Neuronal stem cell (in vitro differentiated cells): ENCODE data around the gene NEK11.

Experiments
- DNase-seq: peaks from one replicate; pipeline ENCODE4 v3.0.0-alpha.2; 2013; ENCODE audit warnings: low spot score
- H2AFZ ChIP-seq: one replicate; pipeline ENCODE4 v1.6.1; 2013; ENCODE audit warnings: mild to moderate bottlenecking, low read length, inconsistent platforms
- H2AK5ac ChIP-seq: 2 replicates; pipeline ENCODE4 v1.6.1; 2013; ENCODE audit warnings: low read depth, mild to moderate bottlenecking, inconsistent platforms, low read length, moderate library complexity, mixed read lengths
- H2BK120ac ChIP-seq: 2 replicates; pipeline ENCODE4 v1.6.1; 2013; ENCODE audit warnings: low read depth, mild to moderate bottlenecking, inconsistent platforms, low read length, moderate library complexity, mixed read lengths
- H2BK12ac ChIP-seq: one replicate; pipeline ENCODE4 v1.6.1; 2013; ENCODE audit warnings: low read length, inconsistent platforms
- H2BK15ac ChIP-seq: 2 replicates; pipeline ENCODE4 v1.6.1; 2013; ENCODE audit warnings: mild to moderate bottlenecking, low read length, inconsistent platforms, mixed read lengths
- H2BK5ac ChIP-seq: one replicate; pipeline ENCODE4 v1.6.1; 2013; ENCODE audit warnings: inconsistent platforms, mild to moderate bottlenecking, low read length, moderate library complexity
- H3K14ac ChIP-seq: one replicate; pipeline ENCODE4 v1.6.1; 2013; ENCODE audit warnings: low read length, inconsistent platforms
- H3K18ac ChIP-seq: 2 replicates; pipeline ENCODE4 v1.6.1; 2013; ENCODE audit warnings: low read length, inconsistent platforms
- H3K23ac ChIP-seq: 2 replicates; pipeline ENCODE4 v1.6.1; 2013; ENCODE audit warnings: low read depth, mild to moderate bottlenecking, mixed read lengths, low read length, inconsistent platforms; ENCODE audit not compliant: poor library complexity
- H3K27ac ChIP-seq: replicated peaks from 3 replicates; pipeline ENCODE4 v1.5.1; 2013; ENCODE audit warnings: low read length, inconsistent platforms
- H3K27me3 ChIP-seq, 3 experiments: 2 replicates each; pipeline ENCODE4 v1.6.1; 2013; ENCODE audit warnings: low read length in 3 of 3, mild to moderate bottlenecking in 2 of 3, inconsistent platforms in 1 of 3, low read depth in 1 of 3, mixed read lengths in 1 of 3, moderate library complexity in 1 of 3; ENCODE audit not compliant: control insufficient read depth in 3 of 3, insufficient read depth in 3 of 3
- H3K36me3 ChIP-seq, 2 donors: replicated peaks in 1 of 2; 2 replicates each; pipeline ENCODE4 v1.6.1; 2013; ENCODE audit warnings: low read length in 2 of 2; ENCODE audit not compliant: control insufficient read depth in 2 of 2, insufficient read depth in 2 of 2
- H3K4ac ChIP-seq: 2 replicates; pipeline ENCODE4 v1.6.1; 2013; ENCODE audit warnings: inconsistent platforms, mild to moderate bottlenecking, low read length, moderate library complexity
- H3K4me1 ChIP-seq, 2 donors: 1 replicate in 1 of 2; 2 replicates in 1 of 2; pipeline ENCODE4 v1.6.1; 2013; ENCODE audit warnings: low read length in 2 of 2, low read depth in 1 of 2; ENCODE audit not compliant: control insufficient read depth in 2 of 2, insufficient read depth in 1 of 2
- H3K4me2 ChIP-seq: one replicate; pipeline ENCODE4 v1.6.1; 2013; ENCODE audit warnings: mild to moderate bottlenecking, low read length, inconsistent platforms; ENCODE audit not compliant: insufficient read depth, poor library complexity, severe bottlenecking
- H3K4me3 ChIP-seq, 2 donors: 2 replicates each; pipeline ENCODE4 v1.5.1; 2013; ENCODE audit warnings: low read length in 2 of 2, mild to moderate bottlenecking in 2 of 2, inconsistent platforms in 1 of 2, moderate library complexity in 1 of 2
- H3K79me1 ChIP-seq: one replicate; pipeline ENCODE4 v1.6.1; 2013; ENCODE audit warnings: low read depth, mild to moderate bottlenecking, inconsistent platforms, low read length, moderate library complexity
- H3K9ac ChIP-seq: one replicate; pipeline ENCODE4 v1.6.1; 2013; ENCODE audit warnings: mild to moderate bottlenecking, low read depth, low read length, inconsistent platforms; ENCODE audit not compliant: poor library complexity
- H3K9me3 ChIP-seq, 2 donors: replicated peaks in 1 of 2; 2 replicates each; pipeline versions ENCODE3 to v1.6.1; 2013; ENCODE audit warnings: low read length in 2 of 2, mild to moderate bottlenecking in 2 of 2, inconsistent platforms in 1 of 2, low read depth in 1 of 2, mixed read lengths in 1 of 2, moderate library complexity in 1 of 2; ENCODE audit not compliant: control insufficient read depth in 2 of 2, insufficient read depth in 1 of 2
- H4K8ac ChIP-seq: one replicate; pipeline ENCODE4 v1.6.1; 2013; ENCODE audit warnings: low read depth, mild to moderate bottlenecking, inconsistent platforms, low read length, moderate library complexity
- H4K91ac ChIP-seq: one replicate; pipeline ENCODE4 v1.6.1; 2013; ENCODE audit warnings: low read length, low read depth, mild to moderate bottlenecking, inconsistent platforms; ENCODE audit not compliant: poor library complexity
- WGBS, 2 donors: extraction: QIAGEN DNeasy Blood & Tissue Kit; methylation state at CpG; one replicate each; pipeline ENCODE4 v1.1.7; 2013; ENCODE audit warnings: missing lambda C conversion rate in 2 of 2, mixed read lengths in 1 of 2; ENCODE audit not compliant: insufficient read length in 2 of 2, insufficient replicate concordance in 1 of 2; ENCODE audit errors: extremely low coverage in 2 of 2; 5-methylcytosine and 5-hydroxymethylcytosine counted together

NEK11 gene

DNA sequence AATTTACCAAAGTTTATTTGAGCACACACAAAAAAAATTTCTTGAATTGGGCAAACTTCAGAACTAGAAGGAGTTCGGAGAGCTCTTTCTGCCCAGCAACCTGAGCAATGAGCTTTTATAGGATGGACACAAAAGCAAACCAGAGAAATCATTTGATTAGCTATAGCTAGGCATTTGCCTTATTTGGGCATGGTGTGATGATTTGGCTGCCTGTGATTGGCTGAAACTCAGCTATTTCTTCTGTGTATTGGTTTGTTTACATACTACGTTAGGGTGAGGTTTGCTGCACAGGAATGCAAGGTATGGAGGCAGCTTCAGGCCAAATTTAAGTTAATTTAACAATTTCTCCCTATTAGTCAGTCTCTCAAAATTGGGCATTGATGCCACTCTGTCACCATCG is 65.1 kb downstream of the NEK11 start:
- no peak overlapping the region for H2BK5ac ChIP-seq
- H4K91ac ChIP-seq: no peak overlapping the region
- H2BK12ac ChIP-seq: no peak overlapping the region
- H3K4me3 ChIP-seq: no peak overlapping the region
- H3K4me1 ChIP-seq: peaks cover 0 to 3% of the 10 kb centered on the region in 2 donors
- H2BK120ac ChIP-seq: no peak overlapping the region
- H3K14ac ChIP-seq: no peak overlapping the region
- no peak overlapping the region for H2BK15ac ChIP-seq
- no peak overlapping the region for H3K9ac ChIP-seq
- H3K4me2 ChIP-seq: no peak overlapping the region
- H2AFZ ChIP-seq: no peak overlapping the region
- no peak overlapping the region for H3K23ac ChIP-seq
- no peaks in the 10 kb centered on the region for H3K27me3 ChIP-seq
- H3K4ac ChIP-seq: no peak overlapping the region
- H2AK5ac ChIP-seq: no peak overlapping the region
- H3K18ac ChIP-seq: no peak overlapping the region
- H3K79me1 ChIP-seq: no peaks in the 10 kb centered on the region
- no peaks in the 10 kb centered on the region for H3K9me3 ChIP-seq
- DNase-seq: no peak
- WGBS, 2 donors: no CpG with 5 or more reads among the region's 3 CpGs
- no peak overlapping the region for H4K8ac ChIP-seq
- H3K27ac ChIP-seq: no peak overlapping the region
- no peaks in the 10 kb centered on the region for H3K36me3 ChIP-seq

DNA sequence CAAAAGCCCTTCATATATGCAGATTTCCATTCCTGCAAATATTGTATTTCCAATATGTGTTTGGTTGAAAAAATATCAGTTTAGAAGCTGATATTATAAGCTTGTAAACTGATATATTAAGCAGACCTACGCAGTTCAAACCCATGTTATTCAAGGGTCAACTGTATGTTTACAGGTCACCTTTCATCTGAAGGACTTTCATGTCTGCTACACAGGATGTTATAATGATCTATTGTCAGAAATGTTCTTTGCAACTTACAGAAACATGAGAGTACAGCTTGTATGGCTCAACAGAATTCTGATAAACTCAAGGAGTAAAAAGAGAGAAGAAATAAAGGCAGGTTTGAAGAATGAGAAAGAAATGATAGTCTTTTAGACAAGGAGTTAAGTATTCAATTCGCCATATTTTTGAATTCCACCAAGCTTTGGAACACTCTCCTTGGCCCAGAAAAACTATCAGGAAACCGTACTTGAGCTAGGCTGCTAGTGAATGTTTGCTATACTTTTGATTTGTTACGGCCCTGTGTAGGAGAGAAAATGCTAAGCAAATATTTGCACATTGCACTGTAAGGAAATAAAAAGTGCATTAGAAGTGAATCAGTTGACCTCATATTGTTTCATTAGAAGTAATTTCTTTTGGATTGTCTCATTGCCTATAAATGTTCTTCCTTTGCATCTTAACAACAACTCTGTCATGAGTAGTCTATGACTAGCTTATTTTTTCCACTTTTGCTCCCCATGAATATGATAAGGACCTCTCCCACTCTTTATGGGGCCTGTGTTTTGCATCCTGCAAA is 81.2 kb downstream of the NEK11 start:
- Histone ChIP-seq H4K8ac (no peak overlapping the region), H3K18ac (no peak overlapping the region), H3K79me1 (no peaks in the 10 kb centered on the region), H3K9ac (no peak overlapping the region), H3K27ac (no peak overlapping the region), H4K91ac (no peak overlapping the region), H2BK5ac (no peak overlapping the region), H3K9me3 (no peaks in the 10 kb centered on the region), H3K23ac (no peak overlapping the region), H2BK15ac (no peak overlapping the region), H2BK120ac (no peak overlapping the region), H2AK5ac (no peak overlapping the region), H3K4me2 (no peak overlapping the region), H2AFZ (no peak overlapping the region), H3K14ac (no peak overlapping the region), H3K4ac (no peak overlapping the region), H3K27me3 (no peaks in the 10 kb centered on the region), H3K4me1 (no peaks in the 10 kb centered on the region), H3K36me3 (no peaks in the 10 kb centered on the region), H2BK12ac (no peak overlapping the region), H3K4me3 (no peak overlapping the region)
- whole genome bisulfite sequencing, 2 donors: no CpG with 5 or more reads among the region's 4 CpGs
- DNase-seq: no peak

DNA sequence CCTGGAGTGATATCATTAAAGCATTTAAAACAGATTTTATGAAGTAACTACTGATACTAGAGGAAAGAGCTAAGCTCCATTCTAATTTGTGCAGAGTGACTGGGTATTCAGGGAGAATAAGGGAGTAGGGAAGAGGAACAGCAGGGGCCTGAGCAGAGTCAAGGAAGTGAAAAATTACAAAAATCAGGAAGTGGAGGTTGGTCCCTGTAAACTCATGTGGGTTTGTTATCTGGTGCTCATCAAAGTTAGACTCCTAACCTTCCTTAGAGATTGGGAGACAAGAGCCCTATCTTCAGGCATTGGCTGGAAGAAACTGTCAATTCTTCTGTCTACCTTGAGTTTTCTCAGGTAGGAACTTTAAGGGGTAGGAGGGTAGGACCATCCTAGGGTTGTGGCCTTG is 82.5 kb downstream of the NEK11 start:
- Histone ChIP-seq H3K9ac (no peak overlapping the region), H3K4me2 (no peak overlapping the region), H3K4me1 (no peaks in the 10 kb centered on the region), H2BK120ac (no peak overlapping the region), H3K79me1 (no peaks in the 10 kb centered on the region), H2BK12ac (no peak overlapping the region), H2BK5ac (no peak overlapping the region), H2AFZ (no peak overlapping the region), H2AK5ac (no peak overlapping the region), H3K23ac (no peak overlapping the region), H3K9me3 (no peaks in the 10 kb centered on the region), H3K27ac (no peak overlapping the region), H3K4me3 (no peak overlapping the region), H3K36me3 (no peaks in the 10 kb centered on the region), H3K27me3 (no peaks in the 10 kb centered on the region), H3K4ac (no peak overlapping the region), H4K91ac (no peak overlapping the region), H3K14ac (no peak overlapping the region), H4K8ac (no peak overlapping the region), H2BK15ac (no peak overlapping the region), H3K18ac (no peak overlapping the region)
- no peak for DNase-seq

DNA sequence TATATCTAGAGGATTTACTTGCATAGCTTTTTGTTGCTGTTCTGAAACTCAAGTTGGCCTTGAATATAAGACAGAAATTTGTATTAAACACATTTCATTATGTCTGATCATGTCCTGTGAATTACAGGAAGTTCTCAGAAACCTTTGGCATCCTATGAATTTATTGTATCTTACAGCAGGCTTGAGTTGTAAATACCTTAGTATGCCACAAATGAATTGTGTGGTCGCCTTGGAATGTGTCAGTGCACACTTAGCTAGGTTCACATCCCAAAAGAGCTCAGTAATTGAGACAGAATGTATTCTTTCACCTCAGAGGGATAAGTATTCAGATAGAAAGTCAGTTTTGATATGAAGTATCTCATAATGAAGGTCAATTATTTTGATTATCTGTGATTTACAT is 83.4 kb downstream of the NEK11 start:
- H3K27ac ChIP-seq: no peak overlapping the region
- no peak overlapping the region for H3K4me3 ChIP-seq
- DNase-seq: no peak
- no peaks in the 10 kb centered on the region for H3K36me3 ChIP-seq
- H2BK15ac ChIP-seq: no peak overlapping the region
- H3K4me1 ChIP-seq: no peaks in the 10 kb centered on the region
- no peak overlapping the region for H3K18ac ChIP-seq
- no peak overlapping the region for H2AK5ac ChIP-seq
- H3K4me2 ChIP-seq: no peak overlapping the region
- H3K9me3 ChIP-seq: no peaks in the 10 kb centered on the region
- no peak overlapping the region for H3K14ac ChIP-seq
- H3K79me1 ChIP-seq: no peaks in the 10 kb centered on the region
- no peak overlapping the region for H2BK120ac ChIP-seq
- WGBS, 2 donors: no CpG with 5 or more reads among the region's 1 CpG
- H3K4ac ChIP-seq: no peak overlapping the region
- H3K27me3 ChIP-seq: no peaks in the 10 kb centered on the region
- no peak overlapping the region for H2BK5ac ChIP-seq
- H4K91ac ChIP-seq: no peak overlapping the region
- H3K23ac ChIP-seq: no peak overlapping the region
- no peak overlapping the region for H3K9ac ChIP-seq
- no peak overlapping the region for H2BK12ac ChIP-seq
- H4K8ac ChIP-seq: no peak overlapping the region
- no peak overlapping the region for H2AFZ ChIP-seq
